Activated CD8-positive, alpha-beta memory T cell treated with anti-CD3 and anti-CD28 coated beads, Interleukin-2, amount 50 U/mL, for 4 hours (primary cell): ENCODE results near the gene PIGA.
"Not testable (repeated sequence)": the region's sequence is repeated elsewhere in the genome, so short reads cannot be mapped to it uniquely, and the experiment has no call there.

Experiments
- DNase-seq: peaks from one replicate; pipeline ENCODE4 v3.0.0-alpha.2; 2020

Gene PIGA

DNA sequence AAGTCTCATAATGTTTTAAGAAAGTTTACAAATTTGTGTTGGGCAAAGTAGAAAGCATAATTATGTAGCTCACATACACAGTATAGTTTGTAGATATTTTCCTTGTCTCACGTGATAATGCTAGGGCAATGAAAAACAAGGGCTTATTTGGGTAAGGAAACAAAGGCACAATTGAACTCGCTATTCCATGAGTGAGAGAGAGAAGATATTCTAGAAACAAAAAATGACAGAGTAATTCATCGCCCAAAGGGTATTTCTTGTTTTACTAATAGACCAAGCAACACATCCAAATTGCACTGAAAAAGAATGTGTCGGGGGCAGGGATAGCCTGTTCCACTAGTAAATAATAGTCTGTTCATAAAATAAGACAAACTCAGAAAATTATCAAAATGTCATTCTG is 16.2 kb downstream of the PIGA start:
- no peak for DNase-seq

GRCh38 chrX:15315509-15315908 is 19.8 kb downstream of the PIGA start, which contains the start of gene ASB11:
Gene ASB11, minus strand, starts transcription at chrX:15315640. Its CDS starts 35 bp downstream, at chrX:15315605.
- no peak for DNase-seq

GRCh38 chrX:15314472-15314871 is 20.9 kb downstream of the PIGA start:
- DNase-seq, result no peak

DNA sequence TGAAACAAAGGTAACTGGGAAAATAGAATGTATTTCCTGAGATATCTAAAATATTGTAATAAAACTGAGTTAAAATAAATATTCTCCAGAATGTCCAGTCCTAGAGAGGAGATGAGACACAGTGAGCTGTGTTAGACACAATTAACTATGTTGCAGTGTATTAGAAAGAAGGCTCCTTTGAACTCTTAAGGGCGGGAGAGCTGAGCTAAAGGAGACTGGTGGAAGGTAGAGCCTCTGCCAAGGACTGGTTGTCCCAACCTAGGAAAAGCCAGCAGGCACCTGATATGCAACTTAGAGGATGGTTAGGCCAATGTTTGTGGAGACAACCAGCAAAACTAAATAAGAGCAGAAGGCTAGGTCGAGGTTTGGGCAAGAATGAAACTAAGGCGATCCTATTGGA is 24.2 kb downstream of the PIGA start:
- no peak for DNase-seq

DNA sequence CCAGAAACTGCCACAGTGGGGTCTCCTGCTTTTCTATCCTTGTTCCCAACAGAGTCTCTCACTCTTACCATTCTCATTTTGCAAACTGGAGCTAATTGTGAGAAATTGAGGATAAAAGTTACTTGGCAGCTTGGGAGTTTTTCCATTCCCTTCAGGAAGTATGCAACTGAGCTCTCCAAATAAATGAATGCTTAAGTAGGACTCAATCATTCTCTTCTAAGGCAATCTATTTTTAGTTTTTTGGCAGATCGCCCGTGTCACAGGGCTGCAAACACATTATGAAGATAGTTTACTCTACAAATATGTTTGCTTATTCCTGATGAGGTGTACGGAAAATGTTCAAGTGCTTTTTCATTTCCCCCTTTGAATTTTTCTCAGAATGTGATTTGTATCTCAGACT is 25.2 kb downstream of the PIGA start:
- no peak for DNase-seq

GRCh38 chrX:15305899-15306298 is 29.4 kb downstream of the PIGA start:
- not testable (repeated sequence) for DNase-seq

- DNase-seq, result no peak
These were observed 33.4 kb downstream of the PIGA start for GRCh38 chrX:15301924-15302323.

- no peak for DNase-seq
These were observed 35.1 kb downstream of the PIGA start for GRCh38 chrX:15299941-15300851.

DNA sequence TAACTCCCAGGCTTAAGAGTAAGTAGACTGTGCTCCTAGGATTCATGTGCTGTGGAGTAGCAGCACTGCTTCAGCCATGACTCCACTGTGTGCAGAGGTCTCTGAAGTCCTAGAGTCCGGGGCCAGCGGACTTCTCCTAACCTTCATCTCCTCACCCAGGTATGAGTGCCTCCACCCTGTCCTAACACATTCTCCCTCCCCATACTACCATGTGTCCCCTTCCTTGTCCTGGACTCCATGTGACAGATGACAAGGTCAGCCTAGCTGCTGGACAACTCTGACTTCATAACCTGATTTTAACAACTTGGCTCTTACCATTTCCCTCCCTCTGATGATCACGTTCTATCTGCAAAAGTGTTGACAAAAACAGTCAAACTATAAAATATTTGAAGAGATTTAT is 36.5 kb downstream of the PIGA start:
- no peak for DNase-seq

- DNase-seq, result no peak
These were observed 37.1 kb downstream of the PIGA start for GRCh38 chrX:15298201-15298600.

GRCh38 chrX:15293451-15293850 is 41.9 kb downstream of the PIGA start:
- DNase-seq, result no peak

GRCh38 chrX:15292861-15293260 is 42.5 kb downstream of the PIGA start:
- DNase-seq, result no peak

DNA sequence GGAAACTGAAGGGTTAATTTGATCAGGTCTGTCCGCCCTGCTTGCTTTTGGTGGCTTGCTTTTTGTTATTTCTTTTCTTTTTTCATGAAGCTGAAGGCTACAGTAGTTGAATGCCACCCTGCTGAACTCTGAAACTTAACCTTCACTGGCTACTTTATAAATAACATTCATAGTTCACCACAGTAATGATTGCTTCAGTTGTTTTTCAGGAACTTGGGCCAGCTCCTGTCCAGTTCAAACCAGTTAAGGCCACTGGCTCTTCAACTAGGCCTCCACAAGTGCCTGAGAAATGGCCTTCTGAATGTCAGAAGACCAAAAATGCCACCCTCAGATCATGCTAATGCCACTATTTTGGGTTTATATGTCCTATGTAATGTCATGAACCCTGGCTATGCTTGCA is 57.7 kb downstream of the PIGA start:
- DNase-seq, result no peak

DNA sequence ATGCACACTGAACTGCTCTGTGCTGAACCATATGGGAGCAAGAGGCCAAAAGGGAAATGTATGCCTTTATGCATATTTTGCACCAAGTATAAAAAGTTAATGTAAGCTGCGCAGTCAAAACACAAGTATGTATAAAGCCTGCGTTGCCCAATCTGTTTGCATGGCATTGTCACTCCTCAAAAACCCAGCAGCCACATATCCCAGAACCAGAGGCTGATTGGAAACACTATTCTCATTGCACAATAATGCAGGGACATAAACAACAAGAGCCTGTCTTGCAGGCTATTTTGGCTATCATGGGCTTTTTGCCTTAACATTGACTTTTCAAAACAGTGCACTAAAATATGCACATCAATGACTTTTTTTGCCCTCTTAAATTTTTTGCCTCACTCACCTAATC is 60.4 kb downstream of the PIGA start:
- no peak for DNase-seq

- not testable (repeated sequence) for DNase-seq
These were observed 62.0 kb downstream of the PIGA start for GRCh38 chrX:15273275-15273674.

DNA sequence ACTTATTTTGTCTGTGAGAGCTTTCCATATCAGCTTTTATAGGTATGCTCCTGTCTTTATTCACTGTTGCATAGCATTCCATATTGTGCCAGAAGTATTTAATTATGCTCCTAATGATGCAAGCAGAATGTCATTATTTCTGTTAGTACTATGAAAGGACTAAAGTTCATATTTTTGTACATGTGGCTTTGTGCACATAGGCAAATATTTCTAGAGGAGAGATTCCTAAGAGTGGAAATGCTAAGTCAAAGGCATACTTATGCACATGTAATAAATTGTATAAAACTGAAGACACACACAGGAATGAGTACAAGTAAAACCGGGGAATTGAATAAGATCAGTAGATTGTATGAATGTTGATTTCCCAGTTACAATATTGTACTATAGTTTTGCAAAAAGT is 63.6 kb downstream of the PIGA start:
- DNase-seq, result no peak

DNA sequence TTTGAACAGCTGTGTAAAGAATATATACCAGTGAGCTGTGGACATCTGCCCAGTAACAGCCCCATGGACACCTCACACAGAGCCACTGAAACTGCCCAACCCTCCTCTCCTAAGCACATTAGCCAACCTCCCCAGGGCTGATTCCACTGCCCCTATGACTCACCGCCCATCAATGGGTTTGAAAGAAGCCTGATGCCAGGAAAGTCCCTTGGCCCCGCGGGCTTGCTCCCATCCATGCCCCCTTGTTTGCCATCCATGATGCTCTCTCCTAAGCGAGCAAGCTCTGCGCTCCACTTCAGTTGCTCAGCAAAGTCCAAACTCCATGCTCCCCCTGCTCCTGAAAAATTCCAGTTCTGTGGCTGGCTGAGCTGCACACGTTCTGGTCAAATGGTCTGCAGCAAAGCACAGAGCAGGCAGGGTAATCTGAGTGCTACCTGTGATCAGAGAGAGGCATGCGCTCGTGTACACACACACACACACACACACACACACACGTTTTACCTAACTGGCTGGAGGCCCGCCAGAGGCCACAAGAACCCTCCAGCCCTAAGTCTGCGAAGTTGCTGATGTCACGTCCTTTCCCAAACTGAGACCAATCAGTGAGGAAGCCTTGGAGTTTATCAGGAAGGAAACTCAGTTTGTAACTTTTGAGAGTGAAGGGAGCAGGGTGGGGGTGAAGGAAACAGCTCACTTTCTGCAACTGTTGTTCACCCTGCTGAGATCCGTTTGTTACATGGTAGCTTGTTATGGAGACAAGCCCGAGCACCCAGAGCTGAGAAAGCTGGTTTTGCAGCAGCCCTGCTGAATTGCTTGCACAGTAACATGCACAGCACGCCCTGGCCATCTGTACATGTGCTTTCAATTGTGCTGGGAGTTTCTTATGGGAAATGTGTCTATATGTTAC is 65.5 kb downstream of the PIGA start, which contains the start of gene ASB9:
TSS of gene ASB9 (minus strand) at position 466 of the 904 bp plus-strand sequence. CDS start at position 257, 209 bp downstream.
- DNase-seq, result no peak
